ENCODE data around the gene RAB11FIP3. TPM values are rescaled to one million over a fixed set of nuclear protein-coding genes. Genes with fewer than 3 reads are reported as not detected.
A peak's percentile ranks its signal among the peaks of the same experiment; 100 is the strongest.

Gene RAB11FIP3
- total and polyA plus RNA-seq, 2 of the 13 experiments (the other 11 are each of a cell fraction or from before 2014, with no cell fraction given) = 34.3 to 57.6 TPM

GRCh38 chr16:391885-392335 is 33.5 kb upstream of the RAB11FIP3 start (continued):
- TF ChIP-seq PTBP1 (IDR thresholded peaks at IDR 0.05; ENCODE audit: low read depth, low read length, poor library complexity, severe bottlenecking) = peak; percentile 54
- TF ChIP-seq ZNF180 (CRISPR knock-in tag; IDR thresholded peaks at IDR 0.05; ENCODE audit: borderline replicate concordance, low read depth) = no peak
- TF ChIP-seq KLF6 (CRISPR knock-in tag; IDR thresholded peaks at IDR 0.05) = no peak
- no peak for TF ChIP-seq HES4 (CRISPR knock-in tag; IDR thresholded peaks at IDR 0.05; ENCODE audit: borderline replicate concordance)
- TF ChIP-seq HNRNPL (IDR thresholded peaks at IDR 0.05; ENCODE audit: low read depth, low read length) = 0 out of 2 replicates have a peak, but pooled peaks have one; percentile 32
- TF ChIP-seq, protein P1, sequence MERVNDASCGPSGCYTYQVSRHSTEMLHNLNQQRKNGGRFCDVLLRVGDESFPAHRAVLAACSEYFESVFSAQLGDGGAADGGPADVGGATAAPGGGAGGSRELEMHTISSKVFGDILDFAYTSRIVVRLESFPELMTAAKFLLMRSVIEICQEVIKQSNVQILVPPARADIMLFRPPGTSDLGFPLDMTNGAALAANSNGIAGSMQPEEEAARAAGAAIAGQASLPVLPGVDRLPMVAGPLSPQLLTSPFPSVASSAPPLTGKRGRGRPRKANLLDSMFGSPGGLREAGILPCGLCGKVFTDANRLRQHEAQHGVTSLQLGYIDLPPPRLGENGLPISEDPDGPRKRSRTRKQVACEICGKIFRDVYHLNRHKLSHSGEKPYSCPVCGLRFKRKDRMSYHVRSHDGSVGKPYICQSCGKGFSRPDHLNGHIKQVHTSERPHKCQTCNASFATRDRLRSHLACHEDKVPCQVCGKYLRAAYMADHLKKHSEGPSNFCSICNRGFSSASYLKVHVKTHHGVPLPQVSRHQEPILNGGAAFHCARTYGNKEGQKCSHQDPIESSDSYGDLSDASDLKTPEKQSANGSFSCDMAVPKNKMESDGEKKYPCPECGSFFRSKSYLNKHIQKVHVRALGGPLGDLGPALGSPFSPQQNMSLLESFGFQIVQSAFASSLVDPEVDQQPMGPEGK (CRISPR knock-in tag; IDR thresholded peaks at IDR 0.05) = 0 out of 2 replicates have a peak, but pooled peaks have one; percentile 18
- TF ChIP-seq ZNF281 (CRISPR knock-in tag; IDR thresholded peaks at IDR 0.05; ENCODE audit: borderline replicate concordance) = no peak
- TF ChIP-seq, protein P2, sequence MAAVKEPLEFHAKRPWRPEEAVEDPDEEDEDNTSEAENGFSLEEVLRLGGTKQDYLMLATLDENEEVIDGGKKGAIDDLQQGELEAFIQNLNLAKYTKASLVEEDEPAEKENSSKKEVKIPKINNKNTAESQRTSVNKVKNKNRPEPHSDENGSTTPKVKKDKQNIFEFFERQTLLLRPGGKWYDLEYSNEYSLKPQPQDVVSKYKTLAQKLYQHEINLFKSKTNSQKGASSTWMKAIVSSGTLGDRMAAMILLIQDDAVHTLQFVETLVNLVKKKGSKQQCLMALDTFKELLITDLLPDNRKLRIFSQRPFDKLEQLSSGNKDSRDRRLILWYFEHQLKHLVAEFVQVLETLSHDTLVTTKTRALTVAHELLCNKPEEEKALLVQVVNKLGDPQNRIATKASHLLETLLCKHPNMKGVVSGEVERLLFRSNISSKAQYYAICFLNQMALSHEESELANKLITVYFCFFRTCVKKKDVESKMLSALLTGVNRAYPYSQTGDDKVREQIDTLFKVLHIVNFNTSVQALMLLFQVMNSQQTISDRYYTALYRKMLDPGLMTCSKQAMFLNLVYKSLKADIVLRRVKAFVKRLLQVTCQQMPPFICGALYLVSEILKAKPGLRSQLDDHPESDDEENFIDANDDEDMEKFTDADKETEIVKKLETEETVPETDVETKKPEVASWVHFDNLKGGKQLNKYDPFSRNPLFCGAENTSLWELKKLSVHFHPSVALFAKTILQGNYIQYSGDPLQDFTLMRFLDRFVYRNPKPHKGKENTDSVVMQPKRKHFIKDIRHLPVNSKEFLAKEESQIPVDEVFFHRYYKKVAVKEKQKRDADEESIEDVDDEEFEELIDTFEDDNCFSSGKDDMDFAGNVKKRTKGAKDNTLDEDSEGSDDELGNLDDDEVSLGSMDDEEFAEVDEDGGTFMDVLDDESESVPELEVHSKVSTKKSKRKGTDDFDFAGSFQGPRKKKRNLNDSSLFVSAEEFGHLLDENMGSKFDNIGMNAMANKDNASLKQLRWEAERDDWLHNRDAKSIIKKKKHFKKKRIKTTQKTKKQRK (IDR thresholded peaks at IDR 0.05; ENCODE audit: low read length) = no peak
- TF ChIP-seq, protein P3, sequence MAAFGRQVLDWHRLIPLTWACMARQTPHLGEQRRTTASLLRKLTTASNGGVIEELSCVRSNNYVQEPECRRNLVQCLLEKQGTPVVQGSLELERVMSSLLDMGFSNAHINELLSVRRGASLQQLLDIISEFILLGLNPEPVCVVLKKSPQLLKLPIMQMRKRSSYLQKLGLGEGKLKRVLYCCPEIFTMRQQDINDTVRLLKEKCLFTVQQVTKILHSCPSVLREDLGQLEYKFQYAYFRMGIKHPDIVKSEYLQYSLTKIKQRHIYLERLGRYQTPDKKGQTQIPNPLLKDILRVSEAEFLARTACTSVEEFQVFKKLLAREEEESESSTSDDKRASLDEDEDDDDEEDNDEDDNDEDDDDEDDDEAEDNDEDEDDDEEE (CRISPR knock-in tag; IDR thresholded peaks at IDR 0.05) = no peak
- TF ChIP-seq ATF2 (CRISPR knock-in tag; IDR thresholded peaks at IDR 0.05) = no peak
- TF ChIP-seq FOXK1 (CRISPR knock-in tag; IDR thresholded peaks at IDR 0.05; ENCODE audit: borderline replicate concordance, low read depth) = no peak
- no peak for TF ChIP-seq SP4 (CRISPR knock-in tag; IDR thresholded peaks at IDR 0.05)
- TF ChIP-seq ARID5B (CRISPR knock-in tag; IDR thresholded peaks at IDR 0.05) = no peak
